ENCODE results near the gene RAE1. TPM values are rescaled to one million over a fixed set of nuclear protein-coding genes. Genes with fewer than 3 reads are reported as not detected.

Gene RAE1
- total and polyA plus RNA-seq, 9 donors = 13.9 to 46.1 (median 20.4) TPM

- no peak for TF ChIP-seq CTCF (IDR thresholded peaks at IDR 0.05)
- no peak for TF ChIP-seq POLR2A (IDR thresholded peaks at IDR 0.05)
- TF ChIP-seq EP300 (IDR thresholded peaks at IDR 0.05) = no peak
- Histone ChIP-seq H3K4me3 (no peak overlapping the region), H3K9me3 (no peaks in the 10 kb centered on the region), H3K36me3 (no peaks in the 10 kb centered on the region), H3K27ac (no peak overlapping the region), H3K27me3 (no peaks in the 10 kb centered on the region), H3K4me1 (ENCODE audit: insufficient read depth) (no peaks in the 10 kb centered on the region)
- 57 to 61% (median 58%) methylated on average over 6 of the region's 6 CpGs for WGBS, 3 donors
- intact Hi-C loops (cut with DNase I) = loop anchor here in 1 of 4 donors (10.0 kb wide), 1 partner anchor 783 kb away; no protein-coding TSS in a partner anchor
- DNase-seq = no peak
Measured at GRCh38 chr20:57327820-57328219, 23.2 kb upstream of the RAE1 start.

GRCh38 chr20:57329608-57330221 lies 21.3 kb upstream of the RAE1 start, which contains the start of gene SPO11:
Gene SPO11, plus strand, starts transcription at chr20:57329803. Its CDS starts 65 bp downstream, at chr20:57329868.
- Histone ChIP-seq H3K9me3 (no peaks in the 10 kb centered on the region), H3K27ac (no peak within 1 kb of the TSS), H3K27me3 (no peaks in the 10 kb centered on the region), H3K4me3 (no peak within 1 kb of the TSS), H3K4me1 (ENCODE audit: insufficient read depth) (no peaks in the 10 kb centered on the region), H3K36me3 (no peaks in the 10 kb centered on the region)
- intact Hi-C loops (cut with DNase I) = loop anchor here in 1 of 4 donors (10.0 kb wide), 1 partner anchor 785 kb away; no protein-coding TSS in a partner anchor
- WGBS, 3 donors = 58 to 69% (median 64%) methylated on average over 40 of the region's 40 CpGs
- TF ChIP-seq POLR2A (IDR thresholded peaks at IDR 0.05) = no peak
- TF ChIP-seq CTCF (IDR thresholded peaks at IDR 0.05) = no peak
- no peak for TF ChIP-seq EP300 (IDR thresholded peaks at IDR 0.05)
- DNase-seq = no peak

- no peaks in the 10 kb centered on the region for H3K27me3 ChIP-seq
- no peaks in the 10 kb centered on the region for H3K9me3 ChIP-seq
- H3K36me3 ChIP-seq = no peaks in the 10 kb centered on the region
- WGBS, 3 donors = 66 to 70% (median 67%) methylated on average over 8 of the region's 8 CpGs
- intact Hi-C loops (cut with DNase I) = no loop called here
- TF ChIP-seq CTCF (IDR thresholded peaks at IDR 0.05) (no peak), POLR2A (IDR thresholded peaks at IDR 0.05) (no peak), EP300 (IDR thresholded peaks at IDR 0.05) (no peak)
- DNase-seq = no peak
- no peaks in the 10 kb centered on the region for H3K4me1 ChIP-seq (ENCODE audit: insufficient read depth)
- no peak overlapping the region for H3K27ac ChIP-seq
- no peak overlapping the region for H3K4me3 ChIP-seq
Measured at GRCh38 chr20:57330998-57331397, 20.1 kb upstream of the RAE1 start.

GRCh38 chr20:57332105-57333089 lies 18.7 kb upstream of the RAE1 start:
- intact Hi-C loops (cut with DNase I) = no loop called here
- H3K27me3 ChIP-seq = no peaks in the 10 kb centered on the region
- no peaks in the 10 kb centered on the region for H3K9me3 ChIP-seq
- H3K4me3 ChIP-seq = no peak overlapping the region
- no peak for DNase-seq
- TF ChIP-seq EP300 (IDR thresholded peaks at IDR 0.05) (no peak), CTCF (IDR thresholded peaks at IDR 0.05) (no peak), POLR2A (IDR thresholded peaks at IDR 0.05) (no peak)
- WGBS, 3 donors = 21 to 32% (median 23%) methylated on average over 1 of the region's 1 CpG
- H3K4me1 ChIP-seq (ENCODE audit: insufficient read depth) = no peaks in the 10 kb centered on the region
- H3K27ac ChIP-seq = no peak overlapping the region
- H3K36me3 ChIP-seq = no peaks in the 10 kb centered on the region
